Measurements from ENCODE around the gene GABARAPL1. TPM values are rescaled to one million over a fixed set of nuclear protein-coding genes. Genes with fewer than 3 reads are reported as not detected.
"Not testable (repeated sequence)": the region's sequence is repeated elsewhere in the genome, so short reads cannot be mapped to it uniquely, and the experiment has no call there.

GABARAPL1 gene
- total and polyA plus RNA-seq, 8 donors = 28.4 to 133 (median 100) TPM

DNA sequence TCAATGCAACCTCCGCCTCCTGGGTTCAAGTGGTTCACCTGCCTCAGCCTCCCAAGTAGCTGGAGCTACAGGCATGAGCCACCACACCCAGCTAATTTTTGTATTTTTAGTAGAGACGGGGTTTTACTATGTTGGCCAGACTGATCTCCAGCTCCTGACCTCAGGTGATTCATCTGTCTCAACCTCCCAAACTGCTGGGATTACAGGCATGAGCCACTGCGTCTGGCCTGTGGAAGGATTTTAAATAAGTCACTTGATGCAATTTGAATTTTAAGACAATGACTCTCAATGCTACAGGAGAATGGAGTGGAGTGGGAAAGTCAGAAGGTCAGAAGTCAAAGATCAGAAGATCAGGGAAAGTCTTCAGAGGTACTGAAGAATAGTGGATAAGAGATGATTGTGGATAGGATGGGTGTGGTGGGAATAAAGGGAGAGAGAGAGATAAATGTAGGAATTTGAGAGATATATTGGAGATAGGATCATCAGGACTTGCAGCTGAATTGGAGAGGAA is 18.5 kb upstream of the GABARAPL1 start:
- Histone ChIP-seq H3K9me3 (no peaks in the 10 kb centered on the region), H3K27ac (no peak overlapping the region), H3K36me3 (no peaks in the 10 kb centered on the region), H3K4me1 (peaks cover 0 to 7% (median 0%) of the 10 kb centered on the region in 4 donors), H3K4me3 (no peak overlapping the region), H3K27me3 (no peaks in the 10 kb centered on the region)
- whole genome bisulfite sequencing, 5 donors = 84 to 96% (median 92%) methylated on average over 3 of the region's 3 CpGs
- TF ChIP-seq POLR2A (IDR thresholded peaks at IDR 0.05) (no peak), POLR2AphosphoS5 (IDR thresholded peaks at IDR 0.05) (no peak), EP300 (IDR thresholded peaks at IDR 0.05) (no peak)
- TF ChIP-seq, protein P1, sequence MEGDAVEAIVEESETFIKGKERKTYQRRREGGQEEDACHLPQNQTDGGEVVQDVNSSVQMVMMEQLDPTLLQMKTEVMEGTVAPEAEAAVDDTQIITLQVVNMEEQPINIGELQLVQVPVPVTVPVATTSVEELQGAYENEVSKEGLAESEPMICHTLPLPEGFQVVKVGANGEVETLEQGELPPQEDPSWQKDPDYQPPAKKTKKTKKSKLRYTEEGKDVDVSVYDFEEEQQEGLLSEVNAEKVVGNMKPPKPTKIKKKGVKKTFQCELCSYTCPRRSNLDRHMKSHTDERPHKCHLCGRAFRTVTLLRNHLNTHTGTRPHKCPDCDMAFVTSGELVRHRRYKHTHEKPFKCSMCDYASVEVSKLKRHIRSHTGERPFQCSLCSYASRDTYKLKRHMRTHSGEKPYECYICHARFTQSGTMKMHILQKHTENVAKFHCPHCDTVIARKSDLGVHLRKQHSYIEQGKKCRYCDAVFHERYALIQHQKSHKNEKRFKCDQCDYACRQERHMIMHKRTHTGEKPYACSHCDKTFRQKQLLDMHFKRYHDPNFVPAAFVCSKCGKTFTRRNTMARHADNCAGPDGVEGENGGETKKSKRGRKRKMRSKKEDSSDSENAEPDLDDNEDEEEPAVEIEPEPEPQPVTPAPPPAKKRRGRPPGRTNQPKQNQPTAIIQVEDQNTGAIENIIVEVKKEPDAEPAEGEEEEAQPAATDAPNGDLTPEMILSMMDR (IDR thresholded peaks at IDR 0.05) = no peak
- DNase-seq = no peak
- intact Hi-C loops (cut with DNase I; ENCODE audit: low total_unique reads) = no loop called here

DNA sequence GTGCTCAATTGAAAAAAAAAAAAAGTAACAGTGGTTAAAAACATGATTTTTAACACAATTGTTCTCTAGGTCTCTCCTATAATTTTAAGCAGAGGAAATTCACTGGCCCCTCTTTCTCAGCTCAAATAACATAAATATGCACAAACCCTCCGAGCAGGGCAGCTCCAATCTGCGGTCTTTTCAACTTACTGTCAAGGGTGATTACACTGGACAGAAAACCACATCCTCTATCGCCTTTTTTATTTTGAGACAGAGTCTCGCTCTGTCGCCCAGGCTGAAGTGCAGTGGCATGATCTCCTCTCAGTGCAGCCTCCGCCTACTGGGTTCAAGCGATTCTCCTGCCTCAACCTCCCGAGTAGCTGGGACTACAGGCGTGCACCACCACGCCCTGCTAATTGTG is 16.5 kb upstream of the GABARAPL1 start:
- no peak overlapping the region for H3K4me3 ChIP-seq
- no peaks in the 10 kb centered on the region for H3K4me1 ChIP-seq
- TF ChIP-seq, protein P1 (IDR thresholded peaks at IDR 0.05) = no peak
- no peak for TF ChIP-seq EP300 (IDR thresholded peaks at IDR 0.05)
- TF ChIP-seq POLR2AphosphoS5 (IDR thresholded peaks at IDR 0.05) = no peak
- TF ChIP-seq POLR2A (IDR thresholded peaks at IDR 0.05) = no peak
- no peaks in the 10 kb centered on the region for H3K36me3 ChIP-seq
- H3K27ac ChIP-seq = no peak overlapping the region
- H3K27me3 ChIP-seq = no peaks in the 10 kb centered on the region
- 74 to 84% (median 82%) methylated on average over 8 to 10 of the region's 10 CpGs for WGBS, 5 donors
- intact Hi-C loops (cut with DNase I; ENCODE audit: low total_unique reads) = no loop called here
- DNase-seq = no peak
- no peaks in the 10 kb centered on the region for H3K9me3 ChIP-seq

DNA sequence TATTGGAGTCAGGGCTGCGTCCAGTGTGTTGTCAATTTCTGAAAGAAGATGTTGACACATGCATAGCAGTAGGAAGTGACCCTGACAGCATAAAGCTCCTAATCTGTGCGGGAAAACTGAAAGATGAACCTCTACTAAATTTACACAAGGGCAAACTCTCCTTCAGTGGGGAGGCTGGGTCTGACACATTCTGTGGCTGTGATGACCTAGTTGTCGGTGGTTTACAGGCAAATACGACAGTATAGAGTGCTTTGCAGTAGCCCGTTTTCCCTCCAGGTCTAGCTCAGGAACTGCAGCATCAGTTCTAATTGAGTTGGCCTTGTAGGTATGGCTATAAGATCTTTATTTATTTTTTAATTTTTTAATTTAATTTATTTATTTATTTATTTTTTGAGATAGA is 14.8 kb upstream of the GABARAPL1 start:
- Histone ChIP-seq H3K36me3 (no peaks in the 10 kb centered on the region), H3K27ac (no peak overlapping the region), H3K4me1 (no peaks in the 10 kb centered on the region), H3K27me3 (no peaks in the 10 kb centered on the region), H3K4me3 (no peak overlapping the region), H3K9me3 (no peaks in the 10 kb centered on the region)
- no peak for TF ChIP-seq POLR2A (IDR thresholded peaks at IDR 0.05)
- TF ChIP-seq POLR2AphosphoS5 (IDR thresholded peaks at IDR 0.05) = no peak
- intact Hi-C loops (cut with DNase I; ENCODE audit: low total_unique reads) = no loop called here
- 70 to 92% (median 83%) methylated on average over 5 of the region's 5 CpGs for whole genome bisulfite sequencing, 5 donors
- DNase-seq = no peak

DNA sequence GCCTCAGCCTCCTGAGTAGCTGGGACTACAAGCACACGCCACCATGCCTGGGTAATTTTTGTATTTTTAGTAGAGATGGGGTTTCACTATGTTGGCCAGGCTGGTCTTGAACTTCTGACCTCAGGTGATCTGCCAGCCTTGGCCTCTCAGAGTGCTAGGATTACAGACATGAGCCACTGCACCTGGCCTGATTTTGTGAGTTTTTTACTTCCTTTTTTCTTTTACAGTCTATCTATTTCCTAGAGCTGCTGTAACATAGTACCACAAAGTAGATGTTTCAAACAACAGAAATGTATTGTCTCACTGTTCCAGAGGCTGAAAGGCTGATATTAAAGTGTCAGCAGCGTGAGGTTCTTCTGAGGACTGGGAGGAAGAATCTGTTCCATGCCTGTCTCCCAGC is 8.2 kb upstream of the GABARAPL1 start:
- H3K4me3 ChIP-seq; H3K36me3 ChIP-seq; H3K27ac ChIP-seq; intact Hi-C loops (cut with DNase I; ENCODE audit: low total_unique reads); H3K9me3 ChIP-seq; H3K4me1 ChIP-seq; H3K27me3 ChIP-seq; DNase-seq: not testable (repeated sequence)
- WGBS, 5 donors = 81 to 95% (median 90%) methylated on average over 2 of the region's 2 CpGs

DNA sequence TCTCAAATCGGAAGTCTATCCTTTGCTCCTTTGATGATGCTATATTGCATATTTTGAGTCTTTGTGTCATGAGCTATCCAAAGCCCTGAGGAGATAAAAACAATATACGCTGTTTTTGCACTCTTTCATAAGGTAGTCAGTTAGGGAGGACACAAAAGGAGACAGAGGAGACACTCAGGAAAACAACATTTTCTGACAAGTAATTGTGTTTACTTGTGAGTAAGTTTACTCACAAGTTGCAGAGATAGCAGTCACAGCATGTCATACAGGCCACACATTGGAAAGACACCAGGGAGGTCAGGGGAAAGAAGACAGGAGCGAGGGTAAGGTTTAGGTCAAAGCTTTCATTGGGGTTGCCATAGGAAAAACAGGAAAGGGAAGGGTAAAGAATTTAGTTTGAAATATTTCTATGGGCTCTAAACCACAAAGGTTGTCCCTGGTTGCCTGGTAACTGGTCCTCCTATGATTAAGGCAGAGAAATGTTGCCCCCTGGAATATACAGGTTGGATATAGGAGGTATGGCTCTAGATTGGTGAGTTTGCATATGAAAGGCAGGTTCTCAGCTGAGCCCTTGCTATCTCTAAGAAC is 7.4 kb upstream of the GABARAPL1 start:
- no peak for DNase-seq
- no peak overlapping the region for H3K4me3 ChIP-seq
- no peaks in the 10 kb centered on the region for H3K27me3 ChIP-seq
- no peaks in the 10 kb centered on the region for H3K9me3 ChIP-seq
- TF ChIP-seq EP300 (IDR thresholded peaks at IDR 0.05) (no peak), POLR2A (IDR thresholded peaks at IDR 0.05) (no peak), POLR2AphosphoS5 (IDR thresholded peaks at IDR 0.05) (no peak)
- TF ChIP-seq, protein P1 (IDR thresholded peaks at IDR 0.05) = no peak
- WGBS, 5 donors = 75 to 90% (median 86%) methylated on average over 3 of the region's 3 CpGs
- H3K27ac ChIP-seq = no peak overlapping the region
- no peaks in the 10 kb centered on the region for H3K4me1 ChIP-seq
- H3K36me3 ChIP-seq = no peaks in the 10 kb centered on the region
- intact Hi-C loops (cut with DNase I; ENCODE audit: low total_unique reads) = no loop called here

Measured in stomach (tissue), 9 donors.